Immature natural killer cell (primary cell): Measurements from ENCODE around the gene VCP. TPM values are rescaled to one million over a fixed set of nuclear protein-coding genes. Genes with fewer than 3 reads are reported as not detected.
A peak's percentile ranks its signal among the peaks of the same experiment; 100 is the strongest.

ENCODE experiments used
- DNase-seq, 3 donors: peaks; one replicate each; pipeline ENCODE4 v3.0.0; 2022; ENCODE audit warnings: mixed read lengths in 1 of 3
- H3K27ac Mint-ChIP-seq, 6 donors: one replicate each; pipeline ENCODE4 v1.8.0; 2020; ENCODE audit warnings: mixed read lengths in 6 of 6, mild to moderate bottlenecking in 5 of 6, inconsistent platforms in 4 of 6, moderate library complexity in 3 of 6
- H3K27me3 Mint-ChIP-seq, 3 donors: one replicate each; pipeline ENCODE4 v1.8.0; 2020 to 2021; ENCODE audit warnings: low read depth in 3 of 3, mild to moderate bottlenecking in 3 of 3, mixed read lengths in 3 of 3, moderate library complexity in 3 of 3, inconsistent platforms in 1 of 3
- H3K36me3 Mint-ChIP-seq, 3 donors: one replicate each; pipeline ENCODE4 v1.8.0; 2020; ENCODE audit warnings: mixed read lengths in 3 of 3, inconsistent platforms in 2 of 3, mild to moderate bottlenecking in 2 of 3
- H3K4me1 Mint-ChIP-seq, 2 donors: one replicate each; pipeline ENCODE4 v1.8.0; 2020; ENCODE audit warnings: inconsistent platforms in 2 of 2, mild to moderate bottlenecking in 2 of 2, mixed read lengths in 2 of 2, moderate library complexity in 1 of 2
- H3K4me3 Mint-ChIP-seq, 5 donors: one replicate each; pipeline ENCODE4 v1.8.0; 2020; ENCODE audit warnings: mild to moderate bottlenecking in 5 of 5, mixed read lengths in 5 of 5, inconsistent platforms in 3 of 5, moderate library complexity in 3 of 5
- H3K9me3 Mint-ChIP-seq, 6 donors: one replicate each; pipeline ENCODE4 v1.8.0; 2020; ENCODE audit warnings: mild to moderate bottlenecking in 6 of 6, mixed read lengths in 6 of 6, inconsistent platforms in 4 of 6, moderate library complexity in 3 of 6
- polyA plus RNA-seq, 3 donors: library from polyadenylated mRNA; unstranded; fragments of 300-500 nt; fragmentation: Illumina TruSeq; gene quantifications; one replicate each; pipeline ENCODE4 v1.2.3, GENCODE V29; 2021

The VCP gene
- polyA plus RNA-seq, 3 donors from 2014 or later: 173 to 252 (median 248) TPM

- Mint-ChIP-seq H3K27ac (peak overlapping the region; percentile 93 to 99 (median 96)), H3K4me1 (peaks cover 56 to 66% of the 10 kb centered on the region in 2 donors), H3K27me3 (peaks cover 7 to 14% (median 10%) of the 10 kb centered on the region in 3 donors), H3K4me3 (peak overlapping the region; percentile 78 to 93 (median 84)), H3K36me3 (peaks cover 4 to 18% (median 11%) of the 10 kb centered on the region in 3 donors), H3K9me3 (no peaks in the 10 kb centered on the region)
- no peak for DNase-seq
Measured at GRCh38 chr9:35070823-35071813, 1.3 kb downstream of the VCP start.

GRCh38 chr9:35069020-35069419, 3.4 kb downstream of the VCP start:
- Mint-ChIP-seq H3K4me1 (peaks cover 56 to 66% of the 10 kb centered on the region in 2 donors), H3K36me3 (peaks cover 4 to 26% (median 15%) of the 10 kb centered on the region in 3 donors), H3K27me3 (peaks cover 7 to 17% (median 10%) of the 10 kb centered on the region in 3 donors), H3K9me3 (no peaks in the 10 kb centered on the region), H3K4me3 (peak overlapping the region; percentile 19 to 58 (median 26)), H3K27ac (peak overlapping the region in 4 of 6 donors; percentile 30 to 70 (median 58))
- no peak for DNase-seq

GRCh38 chr9:35067056-35067455, 5.4 kb downstream of the VCP start:
- Mint-ChIP-seq H3K27me3 (peaks cover 0 to 13% (median 5%) of the 10 kb centered on the region in 3 donors), H3K27ac (peak overlapping the region in 1 of 6 donors; percentile 66), H3K4me1 (peaks cover 50 to 54% of the 10 kb centered on the region in 2 donors)

GRCh38 chr9:35060548-35061207, 11.7 kb downstream of the VCP start:
- peaks cover 0 to 2% of the 10 kb centered on the region in 2 donors for H3K4me1 Mint-ChIP-seq
- peak overlapping the region in 1 of 6 donors; percentile 30 for H3K27ac Mint-ChIP-seq
- peaks cover 4 to 19% (median 8%) of the 10 kb centered on the region in 3 donors for H3K27me3 Mint-ChIP-seq
- no peak for DNase-seq
- no peaks in the 10 kb centered on the region for H3K9me3 Mint-ChIP-seq
- H3K36me3 Mint-ChIP-seq: peaks cover 43 to 84% (median 54%) of the 10 kb centered on the region in 3 donors
- H3K4me3 Mint-ChIP-seq: no peak overlapping the region

More at GRCh38 chr9:35067056-35067455, 5.4 kb downstream of the VCP start:
- H3K4me3 Mint-ChIP-seq: no peak overlapping the region
- peaks cover 20 to 46% (median 21%) of the 10 kb centered on the region in 3 donors for H3K36me3 Mint-ChIP-seq
- no peaks in the 10 kb centered on the region for H3K9me3 Mint-ChIP-seq
- no peak for DNase-seq

GRCh38 chr9:35059438-35059837, 13.0 kb downstream of the VCP start:
- peaks cover 43 to 83% (median 50%) of the 10 kb centered on the region in 3 donors for H3K36me3 Mint-ChIP-seq
- H3K27me3 Mint-ChIP-seq: peaks cover 4 to 16% (median 8%) of the 10 kb centered on the region in 3 donors
- DNase-seq: no peak
- H3K4me1 Mint-ChIP-seq: peaks cover 0 to 2% of the 10 kb centered on the region in 2 donors
- peak overlapping the region in 1 of 5 donors; percentile 53 for H3K4me3 Mint-ChIP-seq
- no peaks in the 10 kb centered on the region for H3K9me3 Mint-ChIP-seq
- peak overlapping the region in 1 of 6 donors; percentile 35 for H3K27ac Mint-ChIP-seq

- no peaks in the 10 kb centered on the region for H3K9me3 Mint-ChIP-seq
- peaks cover 0 to 2% of the 10 kb centered on the region in 2 donors for H3K4me1 Mint-ChIP-seq
- DNase-seq: no peak
- H3K36me3 Mint-ChIP-seq: peaks cover 30 to 64% (median 44%) of the 10 kb centered on the region in 3 donors
- peak overlapping the region in 1 of 6 donors; percentile 29 for H3K27ac Mint-ChIP-seq
- no peak overlapping the region for H3K4me3 Mint-ChIP-seq
- peaks cover 4 to 16% (median 8%) of the 10 kb centered on the region in 3 donors for H3K27me3 Mint-ChIP-seq
Measured at GRCh38 chr9:35057271-35057620, 15.2 kb downstream of the VCP start.

- H3K27ac Mint-ChIP-seq: no peak overlapping the region
- peaks cover 27 to 61% (median 44%) of the 10 kb centered on the region in 3 donors for H3K36me3 Mint-ChIP-seq
- H3K4me1 Mint-ChIP-seq: peaks cover 0 to 2% of the 10 kb centered on the region in 2 donors
- H3K9me3 Mint-ChIP-seq: no peaks in the 10 kb centered on the region
- peak overlapping the region in 1 of 5 donors; percentile 46 for H3K4me3 Mint-ChIP-seq
- no peak for DNase-seq
- peaks cover 4 to 16% (median 7%) of the 10 kb centered on the region in 3 donors for H3K27me3 Mint-ChIP-seq
Measured at GRCh38 chr9:35056571-35057270, 15.7 kb downstream of the VCP start.

GRCh38 chr9:35054871-35055644, 17.4 kb downstream of the VCP start:
- H3K9me3 Mint-ChIP-seq: no peaks in the 10 kb centered on the region
- peaks cover 17 to 46% (median 37%) of the 10 kb centered on the region in 3 donors for H3K36me3 Mint-ChIP-seq
- peaks cover 4 to 8% (median 5%) of the 10 kb centered on the region in 3 donors for H3K27me3 Mint-ChIP-seq
- H3K4me3 Mint-ChIP-seq: no peak overlapping the region
- peak overlapping the region in 2 of 6 donors; percentile 31 to 70 for H3K27ac Mint-ChIP-seq
- no peak for DNase-seq
- H3K4me1 Mint-ChIP-seq: peaks cover 0 to 6% of the 10 kb centered on the region in 2 donors

- no peaks in the 10 kb centered on the region for H3K9me3 Mint-ChIP-seq
- H3K36me3 Mint-ChIP-seq: peaks cover 12 to 39% (median 34%) of the 10 kb centered on the region in 3 donors
- peaks cover 4 to 8% (median 5%) of the 10 kb centered on the region in 3 donors for H3K27me3 Mint-ChIP-seq
- peaks cover 0 to 6% of the 10 kb centered on the region in 2 donors for H3K4me1 Mint-ChIP-seq
- no peak overlapping the region for H3K4me3 Mint-ChIP-seq
- H3K27ac Mint-ChIP-seq: peak overlapping the region in 2 of 6 donors; percentile 6 to 70
- no peak for DNase-seq
Measured at GRCh38 chr9:35054185-35054835, 18.1 kb downstream of the VCP start.

GRCh38 chr9:35051069-35051967, 21.1 kb downstream of the VCP start:
- H3K4me1 Mint-ChIP-seq: peaks cover 0 to 6% of the 10 kb centered on the region in 2 donors
- peak in 1 of 3 donors; percentile 28 for DNase-seq
- H3K9me3 Mint-ChIP-seq: no peaks in the 10 kb centered on the region
- H3K27ac Mint-ChIP-seq: peak overlapping the region in 3 of 6 donors; percentile 32 to 82 (median 75)
- H3K27me3 Mint-ChIP-seq: peaks cover 0 to 2% (median 0%) of the 10 kb centered on the region in 3 donors
- no peak overlapping the region for H3K4me3 Mint-ChIP-seq
- H3K36me3 Mint-ChIP-seq: peaks cover 5 to 19% (median 14%) of the 10 kb centered on the region in 3 donors

- Mint-ChIP-seq H3K9me3 (no peaks in the 10 kb centered on the region), H3K4me3 (no peak overlapping the region), H3K27me3 (no peaks in the 10 kb centered on the region), H3K27ac (no peak overlapping the region), H3K36me3 (peaks cover 5 to 11% (median 8%) of the 10 kb centered on the region in 3 donors), H3K4me1 (peaks cover 0 to 6% of the 10 kb centered on the region in 2 donors)
- DNase-seq: no peak
Measured at GRCh38 chr9:35048511-35048910, 23.9 kb downstream of the VCP start.
